Aorta (tissue), 5 donors: ENCODE data around the gene PRKRIP1. TPM values are rescaled to one million over a fixed set of nuclear protein-coding genes. Genes with fewer than 3 reads are reported as not detected.
"Not testable (repeated sequence)": the region's sequence is repeated elsewhere in the genome, so short reads cannot be mapped to it uniquely, and the experiment has no call there.

Source experiments
- ATAC-seq: fragments of 200-7000 bp; cut with Tn5 transposase; one replicate; pipeline ENCODE4 v1.9.1; 2022; ENCODE audit warnings: moderate library complexity; ENCODE audit not compliant: low FRiP score
- DNase-seq, 2 donors: peaks; one replicate each; pipeline ENCODE4 v3.0.0-alpha.2; 2020
- H3K27ac ChIP-seq, 2 donors: one replicate each; pipeline ENCODE4 v1.5.1; 2013; ENCODE audit warnings: low read length in 2 of 2, mild to moderate bottlenecking in 2 of 2, moderate library complexity in 2 of 2, control low read depth in 1 of 2, inconsistent platforms in 1 of 2, low read depth in 1 of 2
- H3K27me3 ChIP-seq, 2 donors: one replicate each; pipeline ENCODE4 v1.6.1; 2013; ENCODE audit warnings: control low read depth in 1 of 2, low read length in 1 of 2, mild to moderate bottlenecking in 1 of 2, moderate library complexity in 1 of 2; ENCODE audit not compliant: insufficient read depth in 2 of 2, control insufficient read depth in 1 of 2
- H3K36me3 ChIP-seq, 2 donors: one replicate each; pipeline ENCODE4 v1.6.1; 2013; ENCODE audit warnings: control low read depth in 1 of 2, low read length in 1 of 2, mild to moderate bottlenecking in 1 of 2; ENCODE audit not compliant: insufficient read depth in 2 of 2, control insufficient read depth in 1 of 2
- H3K4me1 ChIP-seq, 2 donors: one replicate each; pipeline ENCODE4 v1.6.1; 2013; ENCODE audit warnings: low read length in 2 of 2, control low read depth in 1 of 2, mild to moderate bottlenecking in 1 of 2, moderate library complexity in 1 of 2; ENCODE audit not compliant: insufficient read depth in 2 of 2, control insufficient read depth in 1 of 2
- H3K4me3 ChIP-seq, 2 donors: one replicate each; pipeline ENCODE4 v1.5.1; 2013; ENCODE audit warnings: low read length in 2 of 2, control low read depth in 1 of 2, mild to moderate bottlenecking in 1 of 2
- H3K9me3 ChIP-seq: one replicate; pipeline ENCODE4 v1.6.1; 2013; ENCODE audit warnings: mild to moderate bottlenecking, low read length; ENCODE audit not compliant: control insufficient read depth
- WGBS, 2 donors: extraction: QIAGEN DNeasy Blood & Tissue Kit; methylation state at CpG; one replicate each; pipeline ENCODE4 v1.1.7; 2013; 5-methylcytosine and 5-hydroxymethylcytosine counted together
- intact Hi-C, 2 donors: fragments of 100-400 bp; cut with DNase I; formaldehyde crosslinking; loops; one replicate each; pipeline versions ENCODE4 v1.14.2 to v1.15.0; 2022
- polyA plus RNA-seq, 2 donors: library from polyadenylated mRNA; stranded (reverse); fragments of 200-250 nt; gene quantifications; one replicate each; pipeline ENCODE4 v1.2.3, GENCODE V29; 2013
- total RNA-seq, 2 donors: library from RNA; stranded (reverse); fragmentation: NEBNext Ultra II Directional; extraction: Animal tissue kit (Norgen Biotek cat#: 25700); gene quantifications; one replicate each; pipeline ENCODE4 v1.2.1, GENCODE V29; 2021
- donor health status: healthy with polysubstance abuse.
- donor health status: Bipolar disorder and iron deficiency.
- donor health status: DM: no; HTN: no; CAD: no.
- donor health status: DM: no; HTN: no; CAD: no.
- donor health status: DM: yes; HTN: yes; CAD: no.

Gene PRKRIP1
- total and polyA plus RNA-seq, 4 donors, result 14.9 to 66.5 (median 22.5) TPM

DNA sequence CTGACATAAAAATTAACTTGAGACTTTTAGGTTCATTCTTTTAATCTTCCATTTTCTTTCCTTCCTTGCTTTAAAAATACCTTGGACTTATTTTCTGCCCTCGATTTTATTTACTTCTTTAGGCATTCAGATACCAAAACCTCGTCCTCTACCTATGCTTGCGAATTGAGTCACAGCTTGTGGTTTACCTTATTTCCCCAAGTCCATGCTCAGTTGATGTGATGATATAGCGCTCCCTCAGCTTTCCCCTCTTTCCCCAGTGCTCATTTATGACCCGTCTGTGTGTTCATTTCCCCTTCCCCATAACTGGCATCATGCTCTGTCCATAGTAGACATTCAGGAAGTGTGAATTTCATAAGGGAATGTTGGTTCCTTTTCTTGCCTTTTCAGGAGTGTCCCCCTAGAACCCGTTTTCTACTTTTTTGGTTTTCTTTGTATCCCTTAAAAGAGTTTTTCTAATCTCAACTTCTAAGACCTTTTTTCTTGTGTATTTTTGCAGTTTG lies 19.1 kb upstream of the PRKRIP1 start:
- H3K4me1 ChIP-seq, result no peaks in the 10 kb centered on the region
- DNase-seq (no peak), ATAC-seq (no peak)
- intact Hi-C loops, result no loop called here
- H3K9me3 ChIP-seq, result no peaks in the 10 kb centered on the region
- H3K27me3 ChIP-seq, result no peaks in the 10 kb centered on the region
- H3K4me3 ChIP-seq, result no peak overlapping the region
- H3K27ac ChIP-seq, result no peak overlapping the region
- 86 to 89% methylated on average over 6 of the region's 6 CpGs for WGBS, 2 donors
- peaks cover 3% of the 10 kb centered on the region in 2 donors for H3K36me3 ChIP-seq

DNA sequence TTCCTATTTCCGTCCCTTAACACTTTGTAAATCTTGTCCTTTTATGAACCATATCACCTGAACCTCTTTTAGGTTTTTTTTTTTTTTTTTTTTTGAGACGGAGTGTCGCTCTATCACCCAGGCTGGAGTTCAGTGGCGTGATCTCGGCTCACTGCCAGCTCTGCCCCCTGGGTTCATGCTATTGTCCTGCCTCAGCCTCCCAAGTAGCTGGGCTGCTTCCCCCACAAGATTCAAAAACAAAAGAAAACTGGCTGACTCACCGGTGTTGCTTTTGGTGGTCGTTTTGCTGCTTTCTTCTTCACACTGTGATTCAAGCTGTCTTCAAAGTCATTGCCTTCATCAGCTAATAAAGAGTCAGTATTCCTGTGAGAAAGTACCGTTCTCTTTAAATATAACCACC lies 15.3 kb upstream of the PRKRIP1 start:
- ATAC-seq, intact Hi-C loops: not testable (repeated sequence)

DNA sequence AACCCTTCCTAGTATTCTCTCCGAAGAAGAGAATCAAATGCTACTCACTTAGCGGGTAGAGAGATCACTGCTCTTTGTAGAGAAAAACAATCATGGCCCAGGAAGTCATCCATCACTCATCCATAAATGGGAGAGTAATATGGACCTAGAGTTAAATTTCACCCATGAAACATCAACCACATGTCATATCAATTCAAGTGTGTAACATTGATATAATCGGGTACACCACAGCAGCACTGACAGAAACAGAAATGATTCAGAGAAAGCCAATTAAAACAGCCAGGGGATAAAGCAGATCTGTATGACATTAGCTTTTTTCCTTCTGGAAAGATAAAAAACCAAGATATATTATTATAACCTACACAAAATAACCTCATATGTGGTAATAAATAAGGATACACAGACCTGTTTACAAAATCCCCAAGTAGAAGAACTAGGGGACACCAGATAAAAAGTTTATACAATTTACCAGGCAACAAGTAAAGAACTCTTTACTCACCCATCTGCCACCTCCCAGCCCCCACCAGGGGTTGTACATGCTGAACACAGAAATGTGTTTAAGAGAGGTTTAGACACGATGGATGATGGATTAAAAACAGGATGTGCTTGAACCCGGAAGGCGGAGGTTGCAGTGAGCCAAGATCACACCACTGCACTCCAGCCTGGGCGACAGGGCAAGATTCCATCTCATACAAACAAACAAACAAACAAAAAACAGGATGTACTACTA lies 14.3 kb upstream of the PRKRIP1 start:
- WGBS, 2 donors, result 87 to 88% methylated on average over 5 to 6 of the region's 7 CpGs
- H3K27ac ChIP-seq, ATAC-seq, H3K36me3 ChIP-seq, DNase-seq, H3K9me3 ChIP-seq, H3K4me1 ChIP-seq, intact Hi-C loops, H3K27me3 ChIP-seq, H3K4me3 ChIP-seq: not testable (repeated sequence)

More for the DNA sequence above, 15.3 kb upstream of the PRKRIP1 start:
- not testable (repeated sequence) for H3K36me3 ChIP-seq, DNase-seq, H3K27ac ChIP-seq, H3K4me3 ChIP-seq, H3K4me1 ChIP-seq, H3K27me3 ChIP-seq, H3K9me3 ChIP-seq
- 79% methylated on average over 8 of the region's 8 CpGs for WGBS, 2 donors

DNA sequence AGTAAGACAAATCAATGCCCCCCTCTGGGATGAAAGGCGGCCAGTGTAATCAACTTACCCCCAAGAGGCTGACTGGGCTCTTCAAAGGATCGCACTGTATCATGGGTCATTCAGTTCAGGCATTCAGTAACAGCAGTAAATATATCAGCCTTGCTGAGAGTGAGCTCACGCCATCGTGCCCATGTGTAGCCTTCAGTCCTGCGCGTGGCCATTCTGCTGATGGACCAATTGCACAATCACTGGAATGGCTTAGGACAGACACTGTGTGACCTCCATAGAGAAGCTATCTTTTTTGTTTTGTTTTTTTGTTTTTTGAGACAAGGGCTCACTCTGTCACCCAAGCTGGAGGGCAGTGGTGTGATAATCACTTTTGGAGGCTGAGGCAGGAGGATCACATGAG lies 9.1 kb upstream of the PRKRIP1 start:
- Histone ChIP-seq H3K27ac (no peak overlapping the region), H3K4me1 (no peaks in the 10 kb centered on the region), H3K36me3 (no peaks in the 10 kb centered on the region), H3K27me3 (no peaks in the 10 kb centered on the region), H3K9me3 (no peaks in the 10 kb centered on the region), H3K4me3 (no peak overlapping the region)
- 92 to 94% methylated on average over 6 of the region's 6 CpGs for WGBS, 2 donors
- intact Hi-C loops, result no loop called here
- ATAC-seq (no peak), DNase-seq (no peak)

DNA sequence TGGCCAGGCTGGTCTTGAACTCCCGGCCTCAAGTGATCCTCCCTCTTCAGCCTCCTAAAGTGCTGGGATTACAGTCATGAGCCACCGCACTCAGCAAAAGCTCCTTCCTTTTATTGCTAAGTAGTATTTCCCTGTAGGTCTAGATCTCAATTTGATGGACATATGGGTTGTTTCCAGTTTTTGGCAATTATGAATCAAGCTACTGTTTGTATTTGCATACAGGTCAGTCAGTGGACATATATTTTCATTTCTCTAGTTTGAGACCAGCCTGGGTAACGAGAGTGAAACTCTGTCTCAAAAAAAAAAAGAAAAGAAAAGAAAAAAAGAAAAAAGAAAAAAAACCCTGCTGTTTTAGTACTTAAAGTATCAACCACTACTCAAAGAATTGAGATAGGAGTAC lies 6.4 kb upstream of the PRKRIP1 start:
- Histone ChIP-seq H3K4me3 (no peak overlapping the region), H3K4me1 (no peaks in the 10 kb centered on the region), H3K27me3 (no peaks in the 10 kb centered on the region), H3K36me3 (no peaks in the 10 kb centered on the region), H3K27ac (no peak overlapping the region), H3K9me3 (no peaks in the 10 kb centered on the region)
- ATAC-seq (no peak), DNase-seq (no peak)
- WGBS, 2 donors, result 75 to 79% methylated on average over 3 of the region's 3 CpGs
- intact Hi-C loops, result loop anchor here in 1 of 2 donors (2.0 kb wide), 1 partner anchor 111 kb away; no protein-coding TSS in a partner anchor

DNA sequence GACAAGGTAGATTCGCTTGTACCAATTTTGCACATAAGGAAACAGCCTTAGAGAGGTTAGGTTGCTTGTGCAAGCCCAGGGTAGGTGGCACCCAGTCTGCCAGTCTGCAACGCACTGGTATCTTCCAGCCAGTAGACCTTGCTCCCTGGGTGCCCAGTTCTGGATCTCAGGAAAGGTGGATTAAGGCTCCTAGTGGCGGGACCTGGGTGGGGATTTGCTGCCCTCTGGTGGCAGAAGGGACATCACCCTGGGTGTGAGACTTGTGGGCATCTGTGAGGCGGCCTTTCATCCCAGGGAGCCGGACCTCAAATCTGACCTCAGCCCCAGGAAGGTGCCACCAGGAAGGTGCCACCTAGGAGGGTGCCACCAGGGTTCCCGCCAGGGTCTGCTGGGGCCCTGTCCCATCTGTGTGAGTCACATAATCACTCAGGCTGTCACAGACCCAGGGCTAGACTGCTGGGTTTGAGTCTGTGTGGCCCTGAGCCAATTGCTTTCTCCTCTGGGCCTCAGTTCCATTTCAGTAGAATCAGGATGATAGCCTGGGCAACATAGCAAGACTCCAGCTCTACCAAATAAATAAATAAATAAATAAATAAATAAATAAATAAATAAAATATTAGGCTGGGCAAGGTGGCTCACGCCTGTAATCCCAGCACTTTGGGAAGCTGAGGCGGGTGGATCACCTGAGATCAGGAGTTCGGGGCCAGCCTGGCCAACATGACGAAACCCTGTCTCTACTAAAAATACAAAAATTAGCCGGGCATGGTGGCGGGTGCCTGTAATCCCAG lies 5.3 kb upstream of the PRKRIP1 start:
- WGBS, 2 donors, result 59 to 60% methylated on average over 11 to 12 of the region's 12 CpGs
- Histone ChIP-seq H3K4me1 (no peaks in the 10 kb centered on the region), H3K27me3 (no peaks in the 10 kb centered on the region), H3K27ac (no peak overlapping the region), H3K9me3 (no peaks in the 10 kb centered on the region), H3K36me3 (no peaks in the 10 kb centered on the region), H3K4me3 (no peak overlapping the region)
- ATAC-seq (peak; percentile 89), DNase-seq (peak; percentile 87 to 94)
- intact Hi-C loops, result loop anchor here (1.0 to 2.0 kb wide), 2 partner anchors 112 kb away; no protein-coding TSS in a partner anchor

DNA sequence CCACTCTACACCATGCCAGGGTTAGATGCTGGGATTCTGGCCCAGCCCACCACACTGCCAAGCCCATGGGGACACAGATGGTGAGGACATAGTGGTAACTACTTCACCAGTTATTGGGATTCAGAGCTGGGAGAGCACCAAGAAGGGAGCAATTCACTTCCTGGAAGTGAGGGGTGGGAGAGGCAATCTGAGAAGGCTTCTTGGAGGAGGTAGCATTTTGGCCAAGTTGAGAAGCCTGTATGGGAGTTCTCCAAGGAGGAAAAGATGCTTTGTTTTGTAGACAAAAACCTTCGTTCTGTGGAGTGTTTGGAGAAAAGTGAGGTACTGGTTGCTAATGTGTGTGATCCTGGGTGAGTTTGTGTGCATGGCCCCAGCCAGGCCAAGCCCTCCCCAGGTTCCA lies 3.8 kb upstream of the PRKRIP1 start:
- DNase-seq (no peak), ATAC-seq (no peak)
- WGBS, 2 donors, result 88 to 90% methylated on average over 1 of the region's 1 CpG
- Histone ChIP-seq H3K4me1 (no peaks in the 10 kb centered on the region), H3K27me3 (no peaks in the 10 kb centered on the region), H3K9me3 (no peaks in the 10 kb centered on the region), H3K36me3 (no peaks in the 10 kb centered on the region), H3K4me3 (no peak overlapping the region), H3K27ac (no peak overlapping the region)
- intact Hi-C loops, result no loop called here

DNA sequence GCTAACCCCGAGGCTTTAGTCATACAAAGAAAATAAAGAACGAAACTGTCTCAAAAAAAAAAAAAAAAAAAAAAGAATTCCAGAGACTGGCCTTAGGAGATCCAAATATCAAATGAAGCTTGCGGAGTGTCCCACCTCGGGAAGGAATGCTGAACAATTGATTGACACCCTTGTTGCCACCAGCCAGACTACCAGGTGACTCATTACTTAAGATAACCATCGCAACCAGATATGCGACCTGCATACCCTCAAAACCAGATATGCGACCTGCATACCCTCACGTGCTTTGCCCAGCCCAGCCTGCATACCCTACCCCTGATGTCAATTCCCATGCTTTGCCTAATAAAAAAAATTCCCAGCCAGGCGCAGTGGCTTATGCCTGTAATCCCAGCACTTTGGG lies 2.7 kb upstream of the PRKRIP1 start:
- intact Hi-C loops, result no loop called here
- H3K9me3 ChIP-seq, result no peaks in the 10 kb centered on the region
- no peak overlapping the region for H3K27ac ChIP-seq
- H3K36me3 ChIP-seq, result no peaks in the 10 kb centered on the region
- DNase-seq (no peak), ATAC-seq (no peak)
- H3K4me3 ChIP-seq, result no peak overlapping the region
- no peaks in the 10 kb centered on the region for H3K27me3 ChIP-seq
- 79 to 83% methylated on average over 9 of the region's 9 CpGs for WGBS, 2 donors
- no peaks in the 10 kb centered on the region for H3K4me1 ChIP-seq

DNA sequence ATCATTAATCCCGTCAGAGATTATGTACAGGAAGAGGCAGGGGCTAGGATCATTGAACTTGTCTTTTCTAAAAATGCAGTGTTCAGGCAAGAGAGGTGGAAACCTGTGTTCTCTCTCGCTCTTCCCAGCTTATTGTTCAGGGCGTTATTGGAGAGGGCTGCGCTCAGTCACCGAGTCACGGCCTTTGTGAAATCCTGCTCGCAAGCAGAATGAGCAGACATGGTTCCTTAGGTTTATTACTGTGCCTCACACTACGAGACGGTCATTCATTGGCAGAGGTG lies 631 bp upstream of the PRKRIP1 start:
- intact Hi-C loops, result no loop called here
- Histone ChIP-seq H3K4me1 (no peaks in the 10 kb centered on the region), H3K27ac (peak overlapping the region in 1 of 2 donors; percentile 4)

More for the DNA sequence above, 631 bp upstream of the PRKRIP1 start:
- 8 to 10% methylated on average over 9 of the region's 9 CpGs for WGBS, 2 donors
- no peaks in the 10 kb centered on the region for H3K9me3 ChIP-seq
- ATAC-seq (peak; percentile 5), DNase-seq (no peak)
- H3K27me3 ChIP-seq, result no peaks in the 10 kb centered on the region
- no peaks in the 10 kb centered on the region for H3K36me3 ChIP-seq
- peak overlapping the region; percentile 7 to 90 for H3K4me3 ChIP-seq
